GM18505 (cell line): ENCODE results near the gene GNAT3.

Source experiments
- ATAC-seq: cut with Tn5 transposase; IDR thresholded peaks from one replicate; pipeline ENCODE4 v1.9.1; 2021; ENCODE audit not compliant: unreplicated experiment
- POLR2A ChIP-seq: IDR thresholded peaks from 4 replicates; pipeline ENCODE4 v1.6.1; 2011; ENCODE audit warnings: borderline replicate concordance; ENCODE audit not compliant: insufficient read depth, insufficient read length; ENCODE audit errors: extremely low read depth

GNAT3 gene

DNA sequence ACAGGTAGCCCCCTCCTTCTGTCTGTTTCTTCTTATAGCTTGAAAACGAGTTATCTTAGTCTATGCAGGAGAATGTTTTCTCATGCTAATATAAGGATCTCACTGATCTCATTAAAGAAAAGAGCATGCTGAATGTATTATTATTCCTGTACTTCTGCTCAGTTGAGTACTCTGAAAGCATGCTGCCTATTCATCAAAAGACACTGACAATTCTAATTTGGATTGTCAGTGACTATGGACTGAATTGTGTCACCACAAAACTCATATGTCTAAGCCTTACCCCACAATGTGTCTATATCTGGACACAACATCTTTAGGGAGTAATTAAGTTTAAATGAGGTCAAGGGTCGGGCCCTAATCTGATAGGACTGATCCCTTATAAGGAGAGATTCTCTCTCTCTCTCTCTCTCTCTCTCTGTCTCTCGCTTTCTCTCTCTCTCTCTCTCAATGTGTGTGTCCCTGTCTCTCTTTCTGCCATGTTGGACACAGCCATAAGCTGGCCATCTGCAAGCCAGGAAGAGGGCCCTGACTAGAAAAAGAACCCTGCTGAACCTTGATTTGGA is 98.4 kb downstream of the GNAT3 start:
- ATAC-seq = no peak
- no peak for TF ChIP-seq POLR2A

DNA sequence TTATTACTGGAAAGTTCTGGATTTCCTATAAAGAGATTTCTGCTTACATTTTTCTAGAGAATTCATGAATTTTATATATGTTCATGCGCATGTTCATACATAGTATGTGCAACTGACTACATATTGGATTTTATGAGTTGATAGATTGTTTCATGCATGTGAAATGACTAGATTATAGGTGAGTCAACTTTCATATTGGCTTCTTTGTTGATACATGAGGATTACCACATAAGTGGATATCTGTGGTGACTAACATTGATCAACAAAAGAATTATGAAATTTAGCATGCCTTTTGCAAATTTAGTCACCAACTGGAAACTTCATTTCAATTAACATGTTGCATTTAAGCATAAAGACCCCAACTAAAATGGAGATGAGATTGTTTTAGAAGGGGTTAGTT is 99.0 kb downstream of the GNAT3 start:
- no peak for TF ChIP-seq POLR2A
- ATAC-seq = no peak

DNA sequence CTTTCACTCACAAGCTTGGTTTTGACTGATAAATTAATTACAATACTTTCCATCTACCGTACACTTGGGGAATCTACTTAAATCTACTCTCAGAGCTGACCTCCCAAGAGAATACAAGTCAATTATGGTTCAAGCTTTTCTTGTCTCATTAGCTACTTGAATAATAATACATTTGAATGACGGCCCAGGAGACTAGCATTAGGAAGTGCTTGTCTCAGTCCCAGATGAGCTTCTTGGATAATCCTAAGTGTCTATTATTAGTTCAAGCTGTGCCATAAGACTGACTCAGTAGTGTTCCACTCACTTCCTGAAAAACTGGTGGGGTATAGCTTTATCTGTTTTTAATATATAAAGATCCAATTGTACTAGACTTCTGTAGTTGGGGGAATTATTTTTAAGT is 100.2 kb downstream of the GNAT3 start:
- no peak for TF ChIP-seq POLR2A
- ATAC-seq = no peak

DNA sequence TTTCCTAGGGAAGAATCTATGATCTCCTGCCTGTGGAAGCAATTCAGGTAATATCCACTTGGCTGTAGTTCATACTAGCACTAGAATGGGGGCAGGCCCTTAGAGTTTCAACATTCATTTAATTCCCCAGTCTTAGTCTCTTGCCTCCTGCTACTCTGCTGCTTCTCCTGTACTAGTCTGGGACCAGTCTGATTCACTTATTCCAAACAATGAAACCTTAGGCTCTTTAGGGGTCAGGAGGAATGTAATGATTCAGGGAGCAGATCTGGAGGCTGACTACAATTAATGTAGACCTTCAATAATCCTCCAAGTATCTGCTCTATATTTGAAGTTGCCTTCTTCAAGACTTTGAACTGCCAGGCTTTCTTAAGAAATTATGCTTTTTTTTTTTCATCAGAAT is 101.8 kb downstream of the GNAT3 start:
- ATAC-seq = no peak
- TF ChIP-seq POLR2A = no peak
